ENCODE data around the gene HMG20A. TPM values are rescaled to one million over a fixed set of nuclear protein-coding genes. Genes with fewer than 3 reads are reported as not detected.

HMG20A gene
- total RNA-seq, 6 donors from 2014 or later, result 33.1 to 155 (median 39.3) TPM

- Histone ChIP-seq H3K4me3 (no peak overlapping the region), H3K9me3 (no peaks in the 10 kb centered on the region), H3K4me1 (no peaks in the 10 kb centered on the region), H3K27ac (no peak overlapping the region), H3K27me3 (no peaks in the 10 kb centered on the region), H3K36me3 (no peaks in the 10 kb centered on the region)
- TF ChIP-seq EP300 (IDR thresholded peaks at IDR 0.05), result no peak
- TF ChIP-seq POLR2A (IDR thresholded peaks at IDR 0.05), result no peak
- TF ChIP-seq CTCF (IDR thresholded peaks at IDR 0.05), result no peak
- no peak for TF ChIP-seq POLR2AphosphoS5 (IDR thresholded peaks at IDR 0.05)
- ATAC-seq (ENCODE audit: low FRiP score in 2 of 2), result peak in 1 of 2 donors; percentile 31
- DNase-seq, result peak in 1 of 2 donors; percentile 42
- WGBS, 2 donors, result 91 to 98% methylated on average over 6 to 9 of the region's 12 CpGs
Observed at GRCh38 chr15:77516786-77517185, 96.1 kb downstream of the HMG20A start.

- DNase-seq (no peak), ATAC-seq (ENCODE audit: low FRiP score in 2 of 2) (no peak)
- WGBS, 2 donors, result 87 to 92% methylated on average over 7 of the region's 7 CpGs
Observed at GRCh38 chr15:77517579-77517978, 96.9 kb downstream of the HMG20A start.

GRCh38 chr15:77518458-77518857 lies 97.8 kb downstream of the HMG20A start:
- 96 to 100% methylated on average over 6 of the region's 6 CpGs for whole genome bisulfite sequencing, 2 donors
- Histone ChIP-seq H3K9me3 (no peaks in the 10 kb centered on the region), H3K27ac (no peak overlapping the region), H3K36me3 (no peaks in the 10 kb centered on the region), H3K27me3 (no peaks in the 10 kb centered on the region), H3K4me1 (no peaks in the 10 kb centered on the region), H3K4me3 (no peak overlapping the region)
- ATAC-seq (ENCODE audit: low FRiP score in 2 of 2) (no peak), DNase-seq (no peak)
- TF ChIP-seq POLR2AphosphoS5 (IDR thresholded peaks at IDR 0.05), result no peak
- no peak for TF ChIP-seq EP300 (IDR thresholded peaks at IDR 0.05)
- no peak for TF ChIP-seq POLR2A (IDR thresholded peaks at IDR 0.05)
- TF ChIP-seq CTCF (IDR thresholded peaks at IDR 0.05), result no peak

More at GRCh38 chr15:77517579-77517978, 96.9 kb downstream of the HMG20A start:
- Histone ChIP-seq H3K36me3 (no peaks in the 10 kb centered on the region), H3K4me3 (no peak overlapping the region), H3K27me3 (no peaks in the 10 kb centered on the region), H3K27ac (no peak overlapping the region), H3K9me3 (no peaks in the 10 kb centered on the region), H3K4me1 (no peaks in the 10 kb centered on the region)
- no peak for TF ChIP-seq POLR2A (IDR thresholded peaks at IDR 0.05)
- TF ChIP-seq POLR2AphosphoS5 (IDR thresholded peaks at IDR 0.05), result no peak
- TF ChIP-seq EP300 (IDR thresholded peaks at IDR 0.05), result no peak
- no peak for TF ChIP-seq CTCF (IDR thresholded peaks at IDR 0.05)

GRCh38 chr15:77519540-77519939 lies 98.9 kb downstream of the HMG20A start:
- DNase-seq (no peak), ATAC-seq (ENCODE audit: low FRiP score in 2 of 2) (no peak)
- H3K9me3 ChIP-seq, result no peaks in the 10 kb centered on the region
- WGBS, 2 donors, result 77 to 79% methylated on average over 3 of the region's 3 CpGs
- TF ChIP-seq POLR2A (IDR thresholded peaks at IDR 0.05), result no peak
- TF ChIP-seq POLR2AphosphoS5 (IDR thresholded peaks at IDR 0.05), result no peak
- TF ChIP-seq EP300 (IDR thresholded peaks at IDR 0.05), result no peak
- no peak for TF ChIP-seq CTCF (IDR thresholded peaks at IDR 0.05)
- H3K4me3 ChIP-seq, result no peak overlapping the region
- no peaks in the 10 kb centered on the region for H3K27me3 ChIP-seq
- H3K27ac ChIP-seq, result peak overlapping the region in 1 of 4 donors; percentile 11
- H3K4me1 ChIP-seq, result no peaks in the 10 kb centered on the region
- no peaks in the 10 kb centered on the region for H3K36me3 ChIP-seq

- Histone ChIP-seq H3K27me3 (no peaks in the 10 kb centered on the region), H3K4me3 (no peak overlapping the region), H3K27ac (no peak overlapping the region), H3K4me1 (no peaks in the 10 kb centered on the region), H3K9me3 (no peaks in the 10 kb centered on the region), H3K36me3 (no peaks in the 10 kb centered on the region)
- ATAC-seq (ENCODE audit: low FRiP score in 2 of 2) (no peak), DNase-seq (no peak)
- TF ChIP-seq CTCF (IDR thresholded peaks at IDR 0.05) (no peak), POLR2AphosphoS5 (IDR thresholded peaks at IDR 0.05) (no peak), POLR2A (IDR thresholded peaks at IDR 0.05) (no peak), EP300 (IDR thresholded peaks at IDR 0.05) (no peak)
- WGBS, 2 donors, result 95% methylated on average over 6 of the region's 6 CpGs
Observed at GRCh38 chr15:77521206-77521605, 100.5 kb downstream of the HMG20A start.
